Measurements from ENCODE around the gene PROCA1.

The PROCA1 gene

DNA sequence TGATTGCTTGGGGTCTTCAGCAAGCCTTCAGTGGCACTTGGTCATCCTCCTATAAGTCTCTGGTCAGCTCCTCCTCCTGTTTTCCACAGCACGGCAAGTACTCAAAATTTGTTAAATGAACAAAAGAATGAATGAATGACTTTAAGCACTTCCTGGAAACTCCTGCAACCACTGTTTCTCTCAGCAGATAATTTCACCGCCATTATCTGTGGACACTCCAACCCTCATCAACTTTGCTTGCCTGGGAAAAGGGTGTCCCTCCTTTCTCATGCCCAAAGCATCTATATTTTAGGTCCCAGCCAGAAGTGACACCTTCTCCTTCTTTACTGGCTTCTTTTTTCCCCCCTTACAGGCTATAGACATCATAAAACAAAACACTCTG is 4.4 kb downstream of the PROCA1 start:
- DNase-seq, result no peak

DNA sequence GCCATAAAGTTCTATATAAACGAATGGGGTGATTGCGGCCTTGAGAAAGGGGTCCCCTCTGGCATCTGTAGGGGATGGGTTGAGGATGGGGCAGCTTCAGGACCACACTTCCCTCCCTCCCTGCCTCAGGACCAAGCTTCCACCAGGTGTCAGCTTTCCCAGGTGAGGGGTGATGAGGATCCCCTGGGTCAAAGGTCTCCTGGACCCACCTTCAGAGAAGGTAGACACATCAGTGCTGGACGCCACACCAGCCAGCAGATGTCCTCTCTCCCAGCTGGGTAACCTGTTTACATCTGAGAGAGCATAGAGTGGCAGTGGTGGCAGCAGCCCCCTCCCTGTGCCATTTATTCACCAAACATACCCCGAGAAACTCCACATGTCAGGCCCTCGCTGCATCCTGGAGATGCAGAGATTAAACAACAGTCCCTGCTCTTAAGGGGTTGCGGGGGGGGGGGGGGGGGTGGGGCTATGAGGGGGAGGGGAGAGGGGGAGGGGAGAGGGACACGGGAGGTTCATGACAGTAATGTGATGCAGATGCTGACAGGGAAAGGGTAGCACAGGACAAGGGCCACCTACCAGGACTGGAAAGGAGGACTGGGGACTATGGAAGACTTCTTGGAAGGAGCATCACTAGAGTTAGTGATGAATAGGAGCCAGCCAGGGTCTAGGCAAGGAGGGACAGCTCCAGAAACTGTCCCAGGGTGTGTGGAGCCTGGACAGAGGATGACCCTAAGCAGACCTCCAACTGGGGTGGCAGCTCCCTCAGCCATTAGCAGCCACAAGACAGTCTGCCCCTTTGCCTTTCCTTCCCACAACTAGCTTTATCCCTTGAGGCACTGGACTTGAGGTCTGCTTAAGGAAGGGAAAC is 5.0 kb downstream of the PROCA1 start:
- DNase-seq, result no peak

DNA sequence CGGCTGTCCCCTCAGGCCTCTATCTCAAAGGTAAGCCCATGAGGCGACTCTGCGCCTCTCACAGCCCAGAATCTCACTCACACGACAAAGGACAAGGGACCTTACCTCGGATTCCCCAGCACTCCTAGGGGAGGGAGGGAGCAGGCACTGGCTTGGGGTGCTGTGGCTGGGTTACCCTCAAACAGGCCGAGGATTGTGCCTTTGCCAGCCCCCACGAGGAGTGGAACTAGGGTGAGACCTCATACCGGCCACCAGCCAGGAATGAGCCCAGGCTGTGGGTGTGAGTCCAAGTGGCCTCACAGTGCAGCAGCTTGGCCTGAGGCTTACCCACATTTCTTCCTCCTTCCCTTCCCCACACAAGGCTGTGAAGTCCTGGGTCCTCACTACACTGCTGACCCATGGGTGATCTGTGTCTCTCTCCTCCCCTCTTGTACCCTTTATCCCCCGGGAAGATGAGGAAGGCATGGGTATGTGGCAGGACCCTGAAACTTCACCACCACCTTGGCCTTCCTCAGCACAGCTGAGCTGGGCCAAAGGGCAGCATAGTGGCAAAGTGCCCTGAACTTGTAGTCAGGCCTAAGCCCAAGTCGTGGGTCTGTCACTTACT is 5.9 kb downstream of the PROCA1 start:
- DNase-seq, result no peak

DNA sequence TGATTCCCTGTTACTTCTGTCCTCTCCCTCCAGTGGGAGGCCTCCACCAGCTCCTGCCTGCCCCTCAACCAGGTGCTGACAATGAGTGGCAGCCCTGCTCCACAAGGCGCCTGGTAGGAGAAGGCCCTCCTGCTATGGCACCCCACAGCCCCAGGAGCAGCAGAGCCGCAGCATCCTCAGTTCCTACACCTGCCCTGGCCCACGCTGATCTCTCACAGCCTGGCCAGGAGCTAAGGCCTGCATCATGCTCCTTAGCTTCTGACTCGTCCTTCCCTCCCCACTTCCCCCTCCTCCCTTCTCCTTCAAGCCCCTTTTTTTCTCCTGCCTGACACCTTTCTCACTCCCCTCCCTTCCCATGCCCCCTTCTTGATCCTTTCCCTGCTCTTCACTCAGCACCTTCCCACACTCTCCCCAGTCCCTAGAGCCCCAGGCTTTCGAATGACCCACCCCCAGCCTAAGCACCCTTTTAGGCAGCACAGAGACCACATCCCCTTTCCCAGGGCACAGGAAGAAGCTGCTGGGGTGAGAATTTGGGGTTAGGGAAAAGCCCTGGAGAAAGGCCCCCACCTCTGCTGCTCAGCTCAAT is 6.5 kb downstream of the PROCA1 start:
- DNase-seq, result no peak

DNA sequence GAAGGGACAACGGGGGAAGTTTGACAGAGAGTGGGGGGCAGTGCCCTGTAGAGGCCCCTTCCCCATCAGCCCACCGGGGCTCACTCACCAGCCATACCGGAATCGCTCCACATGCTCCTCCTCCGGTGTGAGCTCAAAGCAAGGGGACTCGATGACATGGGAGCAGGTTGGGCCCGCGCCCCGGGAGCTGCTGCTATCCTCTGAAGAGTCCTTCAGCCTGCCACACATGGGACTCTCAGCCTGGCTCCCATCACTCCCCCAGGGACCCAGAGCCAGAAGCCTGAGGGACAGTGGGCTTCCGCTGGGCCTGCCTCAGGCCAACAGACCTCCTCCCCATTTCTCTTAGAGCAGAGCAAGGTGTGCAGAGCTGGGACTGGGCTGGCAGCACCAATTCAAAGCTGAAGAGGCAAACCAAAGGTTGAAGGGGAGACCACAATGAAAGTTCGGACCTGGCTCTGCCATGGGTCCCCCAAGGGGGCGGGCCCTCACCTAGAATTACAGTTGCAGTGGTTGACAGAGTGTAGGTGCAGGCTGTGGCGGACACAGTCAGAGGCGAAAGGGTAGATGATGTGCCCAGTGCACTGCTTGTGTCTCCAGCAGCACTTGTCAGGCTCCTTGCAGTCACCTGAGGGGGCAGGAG is 7.3 kb downstream of the PROCA1 start:
- DNase-seq, result no peak

DNA sequence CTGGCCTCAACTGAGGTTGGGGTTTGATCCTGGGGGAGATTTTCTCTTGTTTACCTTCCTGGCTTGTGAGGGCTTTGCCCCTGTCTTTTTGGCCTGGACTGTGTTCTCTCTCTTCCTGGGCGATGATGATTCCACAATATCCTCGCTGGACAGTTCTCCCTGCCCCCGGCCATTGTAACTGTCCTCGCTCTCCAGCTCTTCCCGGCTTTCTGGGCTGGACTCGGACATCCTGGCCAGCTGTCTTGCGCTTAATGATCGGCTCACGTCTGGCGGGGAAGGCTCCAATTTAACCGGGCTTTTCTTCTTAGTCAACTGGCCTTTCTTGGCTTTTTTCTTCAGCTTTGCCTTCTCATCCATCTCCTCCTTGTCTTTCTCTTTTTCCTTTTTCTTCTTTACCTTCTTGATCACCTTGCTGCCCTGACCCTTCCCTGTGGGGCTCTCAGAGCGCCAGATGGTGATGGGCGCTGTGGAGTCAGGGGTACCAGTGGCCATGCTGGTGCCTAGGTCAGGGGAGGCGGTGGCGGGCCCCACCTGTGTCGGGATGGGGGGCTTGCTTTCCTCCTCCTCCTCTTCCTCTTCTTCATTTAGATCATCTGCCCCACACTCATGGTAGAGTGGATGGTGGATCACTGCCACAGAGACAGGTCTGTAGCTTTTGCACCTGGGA is 8.0 kb downstream of the PROCA1 start:
- DNase-seq, result no peak

DNA sequence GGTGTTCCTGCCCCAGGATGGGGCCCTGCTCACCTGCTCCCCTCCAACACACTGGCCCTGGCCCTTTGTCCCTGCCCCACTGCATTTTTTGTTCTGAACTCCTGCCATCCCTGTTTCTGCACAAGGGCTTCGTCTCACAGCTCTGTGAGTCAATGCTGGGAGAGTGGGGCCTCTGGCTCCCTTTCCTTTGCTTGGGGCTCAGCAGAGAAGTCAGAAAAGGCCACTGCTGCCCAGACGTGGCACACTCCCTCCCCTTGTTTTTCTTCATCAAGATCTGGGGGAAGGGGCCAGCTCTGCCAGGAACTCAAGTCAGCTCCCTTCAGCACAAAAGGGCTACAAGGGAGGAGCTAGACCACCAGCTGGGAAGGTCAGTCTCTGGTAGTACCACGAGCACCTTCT is 8.9 kb downstream of the PROCA1 start:
- no peak for DNase-seq

DNA sequence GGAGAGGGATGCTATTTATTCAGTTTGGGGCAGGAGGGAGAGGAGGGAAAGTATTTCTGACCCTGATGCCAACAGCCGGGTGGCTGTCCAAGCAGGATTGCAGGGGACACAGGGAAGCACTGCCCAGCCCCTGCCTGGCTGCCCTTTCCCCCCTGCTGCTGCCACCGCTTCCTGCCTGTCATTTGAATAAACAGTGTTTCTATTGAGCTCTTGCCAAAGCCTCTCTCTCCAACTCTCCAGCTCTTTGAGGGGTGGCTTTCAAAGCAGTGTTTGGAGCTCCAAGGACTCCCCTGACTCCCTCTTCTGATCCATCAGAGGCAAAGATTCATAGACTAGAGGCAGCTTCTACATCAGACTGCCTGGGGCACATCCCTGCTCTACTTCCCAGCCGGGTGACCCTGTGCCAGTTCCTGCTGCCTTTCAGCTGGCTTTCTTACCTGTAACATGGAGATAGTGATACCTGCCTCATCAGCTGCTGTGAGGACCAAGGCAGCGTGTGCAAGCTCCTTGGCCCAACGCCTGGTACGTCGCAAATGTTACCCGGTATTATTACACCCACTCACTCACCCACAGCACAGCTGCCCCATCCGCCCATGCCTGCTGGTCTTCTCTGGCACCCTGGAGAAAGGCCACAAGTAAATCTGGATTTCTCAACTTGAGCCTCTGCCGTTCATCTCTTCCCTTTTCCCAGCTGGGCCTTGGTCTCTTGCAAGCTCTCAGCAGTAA is 9.5 kb downstream of the PROCA1 start:
- no peak for DNase-seq

DNA sequence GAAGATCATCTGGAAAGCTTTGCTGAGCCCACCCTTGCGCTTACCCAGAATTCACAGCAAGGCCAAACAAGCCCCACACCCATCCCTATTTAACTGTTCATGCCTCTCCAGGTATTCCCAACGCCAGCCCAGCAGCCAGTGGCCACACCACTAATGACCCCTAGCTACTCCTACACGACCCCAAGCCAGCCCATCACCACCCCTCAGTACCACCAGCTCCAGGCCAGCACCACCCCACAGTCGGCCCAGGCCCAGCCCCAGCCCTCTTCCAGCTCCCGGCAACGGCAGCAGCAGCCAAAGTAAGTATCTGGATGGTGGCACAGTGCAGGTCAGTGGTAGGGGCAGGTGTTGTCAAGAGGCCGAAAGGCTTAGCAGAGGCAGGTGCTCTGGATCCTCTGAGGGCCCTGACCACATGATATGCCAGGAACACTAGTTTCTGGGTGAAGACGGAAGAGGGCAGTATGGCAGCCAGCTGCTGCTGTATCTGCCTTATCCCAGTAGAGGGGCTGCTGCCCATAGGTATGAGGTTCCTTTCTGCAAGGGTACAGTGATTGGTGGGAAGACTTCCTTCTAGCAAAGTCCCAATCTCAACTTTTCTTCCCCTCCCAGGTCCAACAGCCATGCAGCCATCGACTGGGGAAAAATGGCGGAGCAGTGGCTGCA is 10.7 kb downstream of the PROCA1 start:
- DNase-seq, result no peak

DNA sequence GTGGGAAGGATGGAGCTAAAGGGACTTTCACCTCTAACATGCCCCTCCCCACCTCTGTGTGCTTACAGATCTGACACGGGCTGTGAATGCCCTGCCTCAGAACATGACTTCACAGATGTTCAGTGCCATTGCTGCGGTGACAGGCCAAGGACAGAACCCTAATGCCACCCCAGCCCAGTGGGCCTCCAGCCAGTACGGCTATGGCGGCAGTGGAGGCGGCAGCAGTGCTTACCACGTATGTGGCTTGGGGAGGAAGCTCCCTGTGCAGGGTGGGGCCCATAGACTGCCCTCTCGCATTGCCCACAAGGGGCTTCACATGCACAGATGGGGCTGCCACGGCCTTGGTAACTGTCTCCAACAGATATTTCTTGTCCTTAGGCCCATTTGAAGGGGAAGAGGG is 11.4 kb downstream of the PROCA1 start:
- DNase-seq, result no peak

DNA sequence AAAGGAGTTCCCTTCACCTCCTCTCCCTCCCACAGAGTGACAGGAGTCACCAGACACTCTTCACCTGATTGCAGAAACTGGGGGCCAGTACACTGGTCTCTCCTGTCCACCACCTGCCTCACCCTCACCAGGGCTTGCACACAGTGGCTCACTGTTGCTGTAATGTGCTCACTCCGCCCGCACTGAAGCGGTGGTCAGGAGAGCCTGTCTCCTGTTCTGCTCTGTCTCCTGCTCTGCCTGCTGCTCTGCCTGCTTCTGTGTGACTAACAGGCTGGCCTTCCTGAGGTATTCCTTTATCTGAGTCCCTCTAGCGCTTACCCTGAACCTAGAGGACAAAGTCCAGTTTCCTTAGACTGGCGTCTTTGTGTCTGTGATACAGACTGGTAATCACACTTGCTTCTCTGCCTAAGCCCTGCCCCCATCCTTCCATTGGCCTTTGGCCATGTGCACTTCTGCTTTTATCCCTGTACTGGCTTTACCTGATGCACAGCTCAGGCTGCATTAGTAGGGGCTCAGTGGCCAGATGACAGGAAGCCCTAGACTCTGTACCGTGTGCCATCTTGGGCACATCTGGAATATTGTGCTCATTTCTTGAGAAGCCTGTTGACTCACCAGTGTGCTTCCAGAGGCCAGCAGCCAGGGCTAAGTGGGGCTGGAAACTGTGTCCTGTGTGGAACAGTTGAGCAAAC is 13.3 kb downstream of the PROCA1 start:
- no peak for DNase-seq

DNA sequence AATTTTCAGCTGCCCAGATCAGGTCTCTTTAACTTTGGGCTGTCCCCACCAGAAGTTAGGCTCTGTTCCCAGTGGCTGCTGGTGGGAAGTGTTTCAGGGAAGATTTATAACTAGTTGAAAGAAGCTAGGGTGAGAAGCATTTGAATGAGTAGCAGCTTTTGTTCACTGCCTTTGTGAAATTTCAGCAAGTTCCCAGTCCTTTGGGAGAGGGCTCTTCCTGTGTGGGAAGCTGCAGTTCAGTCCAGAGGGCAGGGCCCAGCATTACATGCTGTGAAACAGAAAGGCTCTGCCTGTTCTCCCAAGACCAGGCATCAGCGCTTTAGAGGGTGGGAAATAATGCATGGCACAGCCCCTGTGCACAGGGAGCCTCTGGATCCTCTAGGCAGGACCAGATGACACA is 17.8 kb downstream of the PROCA1 start:
- DNase-seq, result no peak

DNA sequence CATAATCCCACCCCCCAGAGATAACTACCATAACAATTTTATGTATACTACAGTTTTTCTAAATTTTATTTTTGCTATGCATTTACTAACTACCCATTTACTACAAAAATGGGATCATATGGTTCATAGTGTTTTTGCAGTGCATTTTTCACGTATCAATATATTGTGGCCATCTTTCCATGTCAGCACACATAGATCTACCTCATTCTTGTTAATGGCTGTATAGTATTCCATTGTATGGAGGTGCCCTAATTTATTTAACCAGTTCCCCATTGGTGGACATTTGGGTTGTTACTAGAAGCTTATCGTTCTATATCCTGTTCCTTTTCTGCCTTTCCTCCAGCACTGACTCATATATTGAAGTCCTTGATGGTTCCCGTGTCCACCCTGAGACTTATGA is 22.7 kb downstream of the PROCA1 start:
- DNase-seq, result no peak

DNA sequence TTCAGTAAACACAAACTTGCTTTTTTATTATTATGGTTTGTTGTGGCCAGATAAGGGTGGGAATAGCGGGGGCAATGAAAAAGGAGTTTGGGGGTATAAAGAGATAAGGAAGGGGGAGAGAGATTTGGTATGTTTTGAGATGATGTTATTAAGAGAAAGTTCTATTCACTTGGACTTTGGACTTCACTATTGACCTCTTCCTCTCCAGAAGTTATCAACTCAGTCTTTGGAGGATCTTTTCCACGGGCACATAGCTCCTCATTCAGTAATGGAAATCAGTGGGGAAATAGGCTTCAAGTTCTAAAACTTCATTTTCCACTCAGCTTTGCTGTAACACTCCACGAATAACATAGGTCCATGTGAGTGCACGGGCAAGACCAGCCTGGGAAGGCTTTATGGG is 23.2 kb downstream of the PROCA1 start:
- no peak for DNase-seq

DNA sequence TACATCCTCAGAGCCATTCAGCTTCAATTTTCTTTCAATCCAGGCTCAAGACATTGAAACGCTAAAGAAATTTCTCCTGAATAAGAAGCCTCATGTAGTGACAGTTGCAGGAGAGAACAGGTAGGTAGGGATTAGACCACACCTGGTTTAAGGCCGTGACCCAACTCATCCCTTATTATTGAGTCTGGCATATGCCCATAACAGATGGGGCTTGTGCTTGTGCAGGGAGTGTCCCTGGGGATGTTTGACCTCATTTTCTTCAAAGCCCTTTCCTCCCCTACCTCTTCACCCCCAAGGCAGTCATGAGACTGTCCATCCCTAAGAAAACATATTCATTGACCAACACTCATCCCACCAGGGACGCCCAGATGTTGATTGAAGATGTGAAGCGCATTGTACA is 25.4 kb downstream of the PROCA1 start:
- no peak for DNase-seq

DNA sequence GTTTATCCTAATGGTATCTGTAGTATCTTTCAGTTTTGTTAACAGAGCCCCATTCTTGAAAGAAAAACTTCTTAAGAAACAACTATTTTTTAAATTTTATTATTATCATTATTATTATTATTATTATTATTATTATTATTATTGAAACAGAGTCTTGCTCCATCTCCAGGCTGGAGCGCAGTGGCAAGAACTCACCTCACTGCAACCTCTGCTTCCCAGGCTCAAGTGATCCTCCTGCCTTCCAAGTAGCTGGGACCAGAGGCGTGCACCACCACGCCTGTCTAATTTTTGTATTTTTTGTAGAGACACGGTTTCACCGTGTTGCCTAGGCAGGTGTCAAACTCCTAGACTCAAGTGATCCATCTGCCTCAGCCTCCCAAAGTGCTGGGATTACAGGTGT is 26.3 kb downstream of the PROCA1 start:
- no peak for DNase-seq

DNA sequence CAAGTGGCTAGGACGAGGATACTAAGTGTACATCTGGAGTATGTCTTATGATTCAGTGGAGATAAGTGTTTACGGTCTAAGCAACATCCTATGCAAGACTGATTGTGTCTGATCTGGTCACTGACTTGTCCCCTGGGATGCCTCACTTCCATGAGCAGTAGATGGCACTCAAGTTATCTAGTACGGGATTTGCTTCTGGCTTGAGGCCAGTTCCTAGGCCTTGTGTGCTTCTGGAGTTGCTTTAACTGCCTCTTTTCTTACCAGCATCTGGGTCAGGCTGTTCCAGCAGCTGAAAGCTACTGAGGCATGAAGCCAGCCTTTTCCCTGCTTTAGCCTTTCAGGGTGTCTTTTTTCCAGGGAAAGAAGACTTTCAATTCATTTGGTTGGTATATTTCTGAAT is 26.7 kb downstream of the PROCA1 start:
- DNase-seq, result no peak

DNA sequence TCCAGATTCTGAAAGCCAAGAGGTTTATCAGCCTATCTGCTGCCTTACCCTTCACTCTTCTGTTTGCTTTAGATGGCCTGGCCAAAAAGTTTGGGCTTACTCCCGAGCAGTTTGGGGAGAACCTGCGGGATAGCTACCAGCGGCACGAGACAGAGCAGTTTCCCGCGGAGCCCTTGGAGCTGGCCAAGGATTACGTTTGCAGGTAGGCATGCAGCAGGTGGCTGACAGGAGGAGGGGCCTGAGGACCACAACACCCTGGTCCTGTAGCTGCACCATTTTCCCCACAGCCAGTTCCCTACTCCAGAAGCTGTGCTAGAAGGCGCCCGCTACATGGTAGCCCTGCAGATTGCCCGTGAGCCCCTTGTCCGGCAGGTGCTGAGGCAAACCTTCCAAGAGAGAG is 29.0 kb downstream of the PROCA1 start:
- DNase-seq, result no peak

DNA sequence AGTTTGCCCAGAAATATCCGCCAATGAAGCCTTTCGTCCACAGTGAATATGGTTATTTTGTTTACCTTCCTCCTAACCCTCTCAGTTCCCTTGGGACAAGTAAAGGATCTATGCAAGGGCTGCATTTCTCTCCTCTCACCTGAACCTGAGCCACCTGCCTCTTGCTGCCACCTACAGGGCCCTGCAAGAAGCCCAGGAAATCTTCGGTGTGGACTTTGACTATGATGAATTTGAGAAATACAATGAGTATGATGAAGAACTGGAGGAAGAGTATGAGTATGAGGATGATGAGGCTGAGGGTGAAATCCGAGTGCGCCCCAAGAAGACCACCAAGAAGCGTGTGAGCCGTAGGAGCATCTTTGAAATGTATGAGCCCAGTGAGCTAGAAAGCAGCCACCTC is 35.7 kb downstream of the PROCA1 start:
- DNase-seq, result no peak

DNA sequence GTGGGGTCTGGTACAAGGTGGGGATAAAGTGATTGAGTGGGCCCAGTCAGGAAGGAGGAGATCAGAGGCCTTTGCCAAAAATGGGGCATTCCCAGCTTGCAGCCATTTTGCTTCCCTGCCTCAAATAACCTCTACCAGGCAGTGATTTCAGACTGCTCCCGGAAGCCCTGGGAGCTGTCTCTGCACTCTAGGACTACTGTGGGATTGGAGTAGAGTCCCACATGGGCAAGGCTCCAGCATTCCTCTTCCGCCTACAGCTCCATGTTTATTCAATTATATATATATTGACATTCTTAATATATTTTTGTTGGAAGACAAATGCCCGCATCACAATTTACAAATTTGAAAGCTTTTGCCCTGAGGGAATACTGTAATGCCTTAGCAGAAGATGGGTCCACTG is 36.2 kb downstream of the PROCA1 start:
- no peak for DNase-seq

DNA sequence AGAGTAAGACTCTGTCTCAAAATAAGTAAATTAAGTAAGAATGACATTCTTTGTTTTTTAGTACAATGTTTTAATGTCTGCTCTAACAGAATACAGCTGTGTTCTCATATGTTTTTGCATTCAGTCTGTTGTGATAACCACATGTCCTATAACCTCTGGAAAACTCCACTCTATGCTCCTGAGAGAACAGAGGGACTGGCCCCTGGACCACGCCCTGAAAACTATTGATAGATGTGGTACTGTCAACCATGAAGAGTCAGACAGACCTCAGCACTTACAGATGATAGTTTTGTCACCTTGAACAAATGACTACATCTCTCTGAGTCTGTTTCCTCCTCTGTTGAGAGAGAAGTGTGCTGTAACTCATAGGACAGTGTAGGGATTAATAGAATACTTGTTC is 41.8 kb downstream of the PROCA1 start:
- DNase-seq, result no peak

DNA sequence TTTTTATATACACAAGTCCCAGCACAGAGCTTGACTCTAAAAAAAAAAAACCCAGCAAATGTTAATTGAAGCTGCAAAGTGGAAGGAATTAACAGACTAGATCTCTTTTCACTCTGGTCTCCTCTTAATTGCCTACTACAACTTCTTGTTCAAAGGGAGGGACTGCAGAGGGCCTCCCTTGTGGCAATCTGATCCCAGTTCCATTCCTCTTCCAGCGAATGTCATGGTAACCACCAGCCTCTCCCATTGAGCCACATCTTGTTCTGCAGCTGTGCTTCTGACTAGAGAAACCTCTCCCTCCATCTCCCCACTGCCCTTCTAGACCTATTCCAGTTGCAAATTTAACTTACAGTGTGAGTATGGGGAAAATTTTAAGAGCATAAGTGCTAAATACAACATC is 43.8 kb downstream of the PROCA1 start:
- DNase-seq, result no peak
